Measurements from ENCODE around the gene SND1.

DNA sequence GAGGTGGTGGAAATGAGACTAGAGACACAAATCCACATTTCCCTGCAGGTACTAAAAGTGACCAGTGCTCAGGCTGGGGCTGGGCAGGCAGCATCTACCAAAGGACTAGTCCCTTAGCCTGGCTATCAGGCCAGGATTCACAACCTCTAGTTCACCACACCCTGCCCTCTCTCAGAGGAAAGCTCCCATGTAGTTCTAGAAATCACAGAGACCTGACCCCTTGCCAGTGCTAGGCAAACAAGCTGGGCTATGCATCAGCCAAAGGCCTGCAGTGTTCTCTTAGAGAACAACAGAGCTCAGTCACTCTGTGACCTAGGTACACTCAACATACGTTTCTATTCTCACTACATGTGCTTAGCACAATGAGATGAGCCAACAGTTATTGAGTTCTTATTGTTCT is 405.9 kb downstream of the SND1 start:
- TF ChIP-seq CTCF (IDR thresholded peaks at IDR 0.05; ENCODE audit: low read depth, low read length, poor library complexity, severe bottlenecking) (no peak), EZH2phosphoT487 (IDR thresholded peaks at IDR 0.05; ENCODE audit: borderline replicate concordance, low read length) (no peak)
